ENCODE results near the gene DIPK2B.

Gene DIPK2B, protein sequence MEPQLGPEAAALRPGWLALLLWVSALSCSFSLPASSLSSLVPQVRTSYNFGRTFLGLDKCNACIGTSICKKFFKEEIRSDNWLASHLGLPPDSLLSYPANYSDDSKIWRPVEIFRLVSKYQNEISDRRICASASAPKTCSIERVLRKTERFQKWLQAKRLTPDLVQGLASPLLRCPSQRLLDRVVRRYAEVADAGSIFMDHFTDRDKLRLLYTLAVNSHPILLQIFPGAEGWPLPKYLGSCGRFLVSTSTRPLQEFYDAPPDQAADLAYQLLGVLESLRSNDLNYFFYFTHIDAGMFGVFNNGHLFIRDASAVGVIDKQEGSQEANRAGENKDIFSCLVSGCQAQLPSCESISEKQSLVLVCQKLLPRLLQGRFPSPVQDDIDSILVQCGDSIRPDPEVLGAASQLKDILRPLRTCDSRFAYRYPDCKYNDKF

DNA sequence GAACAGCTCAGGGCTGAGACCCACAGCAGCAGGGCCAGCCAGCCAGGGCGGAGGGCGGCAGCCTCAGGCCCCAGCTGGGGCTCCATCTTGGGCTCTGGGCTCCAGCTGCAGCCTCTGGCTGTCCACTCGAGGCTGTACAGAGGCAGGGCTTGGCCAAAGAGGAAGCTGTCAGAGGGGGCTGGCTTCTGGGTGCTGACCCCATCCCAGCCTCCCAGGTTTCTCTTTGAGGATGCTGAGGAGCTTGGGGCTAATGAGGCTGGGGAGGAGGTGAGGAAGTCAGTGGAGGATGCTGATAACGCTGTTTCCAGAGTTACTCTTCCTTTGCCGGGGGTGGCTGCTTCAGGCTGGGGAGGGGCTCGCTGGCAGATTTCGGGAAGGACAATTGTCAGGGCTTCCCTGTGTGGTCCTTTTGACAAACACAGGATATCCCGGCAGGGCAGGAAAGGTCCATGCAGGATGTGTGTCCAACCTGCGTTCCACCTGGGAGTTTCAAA lies at the start of gene DIPK2B:
Gene DIPK2B, minus strand, starts transcription at position 136 of the 494 bp plus-strand sequence. Its CDS starts 50 bp downstream, at position 86.
- H3K27me3 ChIP-seq (ENCODE audit: insufficient read depth, low read length, poor library complexity), result no peaks in the 10 kb centered on the region
- H4K20me1 ChIP-seq (ENCODE audit: insufficient read depth, low read length), result no peaks in the 10 kb centered on the region
- H3K9me3 ChIP-seq (ENCODE audit: insufficient read depth, low read length, severe bottlenecking), result no peaks in the 10 kb centered on the region
- no peak within 1 kb of the TSS for H3K4me2 ChIP-seq (ENCODE audit: insufficient read depth, low read length)
- no peaks in the 10 kb centered on the region for H3K36me3 ChIP-seq (ENCODE audit: insufficient read depth, low read length)
- H3K27ac ChIP-seq (ENCODE audit: low read length), result no peak within 1 kb of the TSS
- H3K4me1 ChIP-seq (ENCODE audit: insufficient read depth, low read length), result no peaks in the 10 kb centered on the region
- no peak within 1 kb of the TSS for H2AFZ ChIP-seq (ENCODE audit: low read depth, low read length)
- H3K9ac ChIP-seq (ENCODE audit: low read depth, low read length), result no peak within 1 kb of the TSS
- no peaks in the 10 kb centered on the region for H3K79me2 ChIP-seq (ENCODE audit: insufficient read depth, low read length)
- ATAC-seq (ENCODE audit: insufficient read depth, low read depth) (no peak), DNase-seq (no peak)
- TF ChIP-seq, protein P1, sequence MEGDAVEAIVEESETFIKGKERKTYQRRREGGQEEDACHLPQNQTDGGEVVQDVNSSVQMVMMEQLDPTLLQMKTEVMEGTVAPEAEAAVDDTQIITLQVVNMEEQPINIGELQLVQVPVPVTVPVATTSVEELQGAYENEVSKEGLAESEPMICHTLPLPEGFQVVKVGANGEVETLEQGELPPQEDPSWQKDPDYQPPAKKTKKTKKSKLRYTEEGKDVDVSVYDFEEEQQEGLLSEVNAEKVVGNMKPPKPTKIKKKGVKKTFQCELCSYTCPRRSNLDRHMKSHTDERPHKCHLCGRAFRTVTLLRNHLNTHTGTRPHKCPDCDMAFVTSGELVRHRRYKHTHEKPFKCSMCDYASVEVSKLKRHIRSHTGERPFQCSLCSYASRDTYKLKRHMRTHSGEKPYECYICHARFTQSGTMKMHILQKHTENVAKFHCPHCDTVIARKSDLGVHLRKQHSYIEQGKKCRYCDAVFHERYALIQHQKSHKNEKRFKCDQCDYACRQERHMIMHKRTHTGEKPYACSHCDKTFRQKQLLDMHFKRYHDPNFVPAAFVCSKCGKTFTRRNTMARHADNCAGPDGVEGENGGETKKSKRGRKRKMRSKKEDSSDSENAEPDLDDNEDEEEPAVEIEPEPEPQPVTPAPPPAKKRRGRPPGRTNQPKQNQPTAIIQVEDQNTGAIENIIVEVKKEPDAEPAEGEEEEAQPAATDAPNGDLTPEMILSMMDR (IDR thresholded peaks at IDR 0.05; ENCODE audit: borderline replicate concordance, extremely low read depth, low read length, poor library complexity, severe bottlenecking), result no peak
- no peak for TF ChIP-seq EZH2 (IDR thresholded peaks at IDR 0.05; ENCODE audit: borderline replicate concordance, low read depth, low read length, severe bottlenecking)
- H3K4me3 ChIP-seq (ENCODE audit: low read depth in 1 of 2, low read length in 2 of 2), result no peak within 1 kb of the TSS

DNA sequence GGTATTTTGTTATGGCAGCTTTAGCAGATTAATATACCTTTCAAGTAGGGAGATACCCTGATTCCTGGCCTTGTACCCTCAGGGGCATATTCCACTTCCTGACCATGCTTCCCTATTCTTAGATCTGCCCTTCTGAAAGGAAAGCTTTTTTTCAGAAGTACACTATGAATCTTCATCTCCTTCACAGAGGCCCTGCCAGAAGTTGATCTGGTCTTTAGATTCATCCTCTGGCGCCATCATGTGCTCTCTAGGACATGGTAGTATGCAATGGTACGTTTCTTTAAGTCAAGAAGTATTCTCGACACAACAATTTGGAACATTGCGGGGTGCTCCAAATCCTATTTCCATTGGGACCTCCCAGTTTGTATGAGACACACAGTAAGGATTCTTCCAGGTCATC lies 39.6 kb upstream of the DIPK2B start:
- ATAC-seq (ENCODE audit: insufficient read depth, low read depth), result no peak
- Histone ChIP-seq H3K79me2 (ENCODE audit: insufficient read depth, low read length) (no peaks in the 10 kb centered on the region), H3K4me3 (ENCODE audit: low read depth in 1 of 2, low read length in 2 of 2) (no peak overlapping the region), H3K27me3 (ENCODE audit: insufficient read depth, low read length, poor library complexity) (no peaks in the 10 kb centered on the region), H3K9me3 (ENCODE audit: insufficient read depth, low read length, severe bottlenecking) (no peaks in the 10 kb centered on the region), H3K4me1 (ENCODE audit: insufficient read depth, low read length) (no peaks in the 10 kb centered on the region), H3K9ac (ENCODE audit: low read depth, low read length) (no peak overlapping the region), H3K36me3 (ENCODE audit: insufficient read depth, low read length) (no peaks in the 10 kb centered on the region), H4K20me1 (ENCODE audit: insufficient read depth, low read length) (no peaks in the 10 kb centered on the region), H3K4me2 (ENCODE audit: insufficient read depth, low read length) (no peak overlapping the region), H2AFZ (ENCODE audit: low read depth, low read length) (no peak overlapping the region), H3K27ac (ENCODE audit: low read length) (no peak overlapping the region)
- no peak for DNase-seq
- TF ChIP-seq, protein P1 (IDR thresholded peaks at IDR 0.05; ENCODE audit: borderline replicate concordance, extremely low read depth, low read length, poor library complexity, severe bottlenecking), result no peak
- no peak for TF ChIP-seq EZH2 (IDR thresholded peaks at IDR 0.05; ENCODE audit: borderline replicate concordance, low read depth, low read length, severe bottlenecking)

DNA sequence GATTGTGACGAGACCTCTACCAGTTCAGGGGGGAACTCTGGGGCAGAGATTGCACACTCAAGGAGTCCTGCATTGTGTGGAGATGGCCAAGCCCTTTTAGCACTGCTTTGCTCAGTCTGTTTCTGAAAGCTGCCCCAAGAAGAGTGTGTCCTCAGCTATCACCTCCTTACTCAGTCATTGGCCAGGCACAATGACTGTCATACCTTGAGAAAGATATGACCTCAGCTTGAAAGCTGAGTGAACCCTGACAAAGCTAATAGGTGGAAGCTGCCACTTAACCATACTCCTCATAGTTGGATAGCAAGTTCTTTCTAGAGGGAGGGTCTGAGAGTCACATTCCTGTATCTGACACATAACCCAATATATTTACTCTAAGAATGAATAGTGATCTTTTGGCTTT lies 37.8 kb upstream of the DIPK2B start:
- H3K9ac ChIP-seq (ENCODE audit: low read depth, low read length), result no peak overlapping the region
- H3K9me3 ChIP-seq (ENCODE audit: insufficient read depth, low read length, severe bottlenecking), result no peaks in the 10 kb centered on the region
- H3K27me3 ChIP-seq (ENCODE audit: insufficient read depth, low read length, poor library complexity), result no peaks in the 10 kb centered on the region
- H3K27ac ChIP-seq (ENCODE audit: low read length), result no peak overlapping the region
- ATAC-seq (ENCODE audit: insufficient read depth, low read depth) (no peak), DNase-seq (no peak)
- no peak overlapping the region for H3K4me3 ChIP-seq (ENCODE audit: low read depth in 1 of 2, low read length in 2 of 2)
- no peak for TF ChIP-seq EZH2 (IDR thresholded peaks at IDR 0.05; ENCODE audit: borderline replicate concordance, low read depth, low read length, severe bottlenecking)
- TF ChIP-seq, protein P1 (IDR thresholded peaks at IDR 0.05; ENCODE audit: borderline replicate concordance, extremely low read depth, low read length, poor library complexity, severe bottlenecking), result no peak
- H3K36me3 ChIP-seq (ENCODE audit: insufficient read depth, low read length), result no peaks in the 10 kb centered on the region
- no peak overlapping the region for H2AFZ ChIP-seq (ENCODE audit: low read depth, low read length)
- H3K79me2 ChIP-seq (ENCODE audit: insufficient read depth, low read length), result no peaks in the 10 kb centered on the region
- H3K4me1 ChIP-seq (ENCODE audit: insufficient read depth, low read length), result no peaks in the 10 kb centered on the region
- no peaks in the 10 kb centered on the region for H4K20me1 ChIP-seq (ENCODE audit: insufficient read depth, low read length)
- no peak overlapping the region for H3K4me2 ChIP-seq (ENCODE audit: insufficient read depth, low read length)

Data from DND-41 (cell line).